ENCODE results near the gene CPE.

GRCh38 chr4:165515201-165515600 lies 136.4 kb downstream of the CPE start:
- TF ChIP-seq CTCF (IDR thresholded peaks at IDR 0.05) (no peak), POLR2A (IDR thresholded peaks at IDR 0.05) (no peak), POLR2AphosphoS5 (IDR thresholded peaks at IDR 0.05) (no peak)
